Activated CD4-positive, alpha-beta T cell treated with anti-CD3 and anti-CD28 coated beads, Interleukin-2, Interleukin-6, amounts not matched to agents 100 ng/mL and 50 ng/mL, durations not matched to agents 16 hours and 8 hours (primary cell): ENCODE results near the gene MCF2L.

ENCODE experiments used
- DNase-seq: peaks from one replicate; pipeline ENCODE4 v3.0.0-alpha.2; 2020

MCF2L gene

DNA sequence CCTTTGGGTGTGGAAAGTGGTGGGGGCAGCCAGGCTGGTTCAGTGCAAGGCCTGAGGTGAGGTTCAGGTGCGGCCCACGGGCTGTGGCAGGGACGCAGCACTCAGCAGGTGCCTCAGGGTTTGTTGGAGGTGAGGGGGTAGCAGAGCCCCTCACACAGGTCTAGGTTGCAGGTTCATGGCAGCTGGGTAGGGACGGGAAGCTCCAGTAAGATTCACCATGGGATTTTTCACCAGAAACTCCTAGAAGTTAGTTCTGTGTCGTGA is 14.0 kb downstream of the MCF2L start:
- no peak for DNase-seq

DNA sequence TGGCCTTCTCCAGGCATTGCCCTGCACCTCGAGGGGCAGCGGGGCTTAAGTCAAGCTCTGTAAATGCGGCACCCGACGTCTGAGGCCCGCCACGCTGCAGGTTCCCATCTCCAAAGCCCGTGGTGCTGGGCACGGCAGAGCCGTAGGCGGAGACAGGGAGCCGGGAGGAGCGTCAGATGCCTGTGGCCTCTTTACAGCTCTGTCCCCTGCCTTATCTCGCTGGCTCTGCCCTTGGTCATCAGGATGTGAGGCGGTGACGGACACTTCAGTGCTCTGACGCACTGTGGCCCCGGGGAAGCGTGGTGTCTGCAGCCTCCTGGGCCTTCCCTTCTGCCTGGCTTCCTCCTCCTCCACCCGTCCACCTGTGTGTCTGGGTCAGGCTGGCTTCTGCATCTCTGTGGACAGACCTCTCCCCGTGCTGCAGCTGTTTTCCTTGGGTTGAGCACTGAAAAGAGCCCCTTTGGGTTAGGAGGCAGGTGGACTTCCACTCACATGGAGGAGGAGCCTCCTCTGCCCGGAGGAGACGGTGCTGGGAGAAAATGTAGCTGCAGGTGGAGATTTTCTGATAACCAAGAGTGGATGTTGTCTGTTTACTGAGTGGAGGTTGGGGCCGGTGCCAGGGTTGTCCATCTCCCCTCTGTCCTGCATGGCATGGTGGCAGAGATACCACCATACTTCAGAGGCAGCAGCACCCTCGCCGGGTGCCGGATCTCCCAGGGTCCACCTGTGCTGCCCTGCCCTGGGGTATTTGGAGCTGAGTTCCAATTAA is 14.6 kb downstream of the MCF2L start:
- no peak for DNase-seq

DNA sequence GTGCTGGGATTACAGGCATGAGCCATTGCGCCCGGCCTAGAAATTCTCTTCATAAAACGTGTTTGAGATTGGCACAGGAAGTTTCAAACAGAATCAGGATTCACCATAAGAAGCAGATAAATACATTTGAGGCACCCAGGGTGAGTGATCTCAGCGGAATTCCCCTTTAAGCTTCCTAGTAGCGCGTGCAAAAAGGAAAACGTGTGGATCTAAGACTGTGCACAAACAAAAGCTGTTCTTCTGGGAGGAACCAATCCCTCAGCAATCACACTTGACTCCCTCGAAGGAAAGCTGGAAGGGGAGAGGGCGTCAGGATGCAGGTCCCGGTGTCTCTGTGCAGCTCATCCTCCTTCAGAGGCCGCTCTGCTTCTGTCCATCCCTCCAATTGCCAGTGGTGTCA is 15.5 kb downstream of the MCF2L start:
- DNase-seq = no peak

DNA sequence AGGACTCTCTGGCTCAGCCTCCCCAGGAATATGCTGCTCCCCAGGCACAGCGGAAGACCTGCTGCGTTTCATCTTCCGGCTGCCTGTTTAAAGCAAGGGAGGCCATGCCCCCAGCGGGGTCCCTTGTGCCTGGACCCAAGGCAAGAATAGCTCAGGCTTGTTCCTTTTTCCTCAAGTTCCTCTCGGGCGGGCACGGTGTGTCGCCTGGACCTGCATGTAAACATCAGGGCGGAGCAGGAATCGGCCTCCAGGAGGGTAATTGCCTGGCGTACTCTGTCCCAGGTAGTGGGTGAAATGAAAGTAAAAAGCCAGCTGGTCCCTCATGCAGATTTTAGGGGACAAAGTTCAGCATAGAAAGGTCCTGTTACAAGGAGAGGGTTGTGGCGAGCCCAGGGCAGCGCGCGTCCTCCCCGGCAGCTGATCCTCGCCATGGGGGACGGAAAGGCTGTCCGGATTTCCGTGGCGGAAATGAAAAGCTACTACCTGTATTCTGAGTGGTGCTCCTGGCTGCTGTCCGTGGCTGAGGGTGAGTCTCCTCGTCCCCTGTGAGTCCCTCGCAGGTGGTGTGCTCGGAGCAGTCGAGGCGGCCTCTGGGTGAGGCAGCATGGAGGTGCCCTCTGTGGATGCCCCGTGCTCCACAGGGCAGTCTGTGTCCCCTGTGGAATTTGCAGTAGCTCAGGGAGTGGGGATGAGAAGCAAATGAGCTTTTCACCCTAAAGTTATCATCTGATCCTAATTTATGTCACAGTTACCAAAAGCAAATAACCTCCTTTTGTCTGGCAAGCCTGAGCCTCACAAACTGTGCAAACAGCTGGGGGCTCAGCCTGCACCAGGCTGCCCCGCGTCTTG is 16.2 kb downstream of the MCF2L start:
- no peak for DNase-seq

DNA sequence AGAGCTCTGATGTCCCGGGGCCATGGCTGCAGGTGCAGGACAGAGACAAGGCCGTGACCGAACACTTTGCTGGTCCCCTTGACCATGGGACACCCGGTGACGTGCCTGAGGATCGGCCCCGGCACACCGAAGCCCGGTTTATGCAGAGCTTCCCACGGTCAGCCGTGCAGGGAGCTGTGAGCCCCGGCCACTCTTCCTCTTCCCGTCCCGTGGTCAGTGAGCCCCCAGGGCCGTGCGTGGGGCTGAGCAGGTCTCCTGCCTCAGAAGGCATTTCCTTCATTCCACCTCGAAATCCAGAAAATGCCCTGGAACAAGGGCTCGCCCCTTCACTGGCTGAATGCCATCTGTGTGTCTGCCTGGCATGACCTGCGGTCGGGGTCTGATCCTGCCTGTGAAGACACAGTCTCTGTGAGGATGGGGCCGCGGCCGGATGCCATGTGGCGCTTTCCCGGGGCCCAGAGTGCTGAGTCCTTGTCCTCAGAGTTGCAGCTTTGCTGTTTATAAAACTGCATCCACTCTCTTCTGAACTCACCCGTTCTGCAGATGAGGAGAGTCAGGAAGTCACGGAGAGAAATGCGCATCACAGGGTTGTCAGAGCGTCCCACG is 16.9 kb downstream of the MCF2L start:
- DNase-seq = no peak

DNA sequence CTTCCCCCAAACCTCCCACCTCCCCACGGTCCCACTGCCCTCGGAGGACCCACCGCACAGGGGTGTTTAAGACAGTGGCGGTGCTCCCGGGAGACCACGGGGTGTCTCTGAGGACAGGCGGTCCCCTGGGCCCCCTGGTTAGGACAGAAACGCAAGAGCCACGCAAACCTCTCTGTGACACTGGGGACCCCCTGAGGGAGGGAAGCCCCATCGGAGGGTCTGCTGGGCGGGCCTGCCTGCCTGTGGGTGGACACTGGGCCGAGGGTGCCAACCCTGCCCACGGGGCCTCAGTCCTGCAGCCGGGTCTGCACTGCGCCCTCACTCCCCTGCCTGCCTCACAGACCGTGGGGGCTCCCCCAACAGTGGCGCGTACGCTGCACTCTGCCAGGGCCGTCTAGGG is 17.5 kb downstream of the MCF2L start:
- no peak for DNase-seq

DNA sequence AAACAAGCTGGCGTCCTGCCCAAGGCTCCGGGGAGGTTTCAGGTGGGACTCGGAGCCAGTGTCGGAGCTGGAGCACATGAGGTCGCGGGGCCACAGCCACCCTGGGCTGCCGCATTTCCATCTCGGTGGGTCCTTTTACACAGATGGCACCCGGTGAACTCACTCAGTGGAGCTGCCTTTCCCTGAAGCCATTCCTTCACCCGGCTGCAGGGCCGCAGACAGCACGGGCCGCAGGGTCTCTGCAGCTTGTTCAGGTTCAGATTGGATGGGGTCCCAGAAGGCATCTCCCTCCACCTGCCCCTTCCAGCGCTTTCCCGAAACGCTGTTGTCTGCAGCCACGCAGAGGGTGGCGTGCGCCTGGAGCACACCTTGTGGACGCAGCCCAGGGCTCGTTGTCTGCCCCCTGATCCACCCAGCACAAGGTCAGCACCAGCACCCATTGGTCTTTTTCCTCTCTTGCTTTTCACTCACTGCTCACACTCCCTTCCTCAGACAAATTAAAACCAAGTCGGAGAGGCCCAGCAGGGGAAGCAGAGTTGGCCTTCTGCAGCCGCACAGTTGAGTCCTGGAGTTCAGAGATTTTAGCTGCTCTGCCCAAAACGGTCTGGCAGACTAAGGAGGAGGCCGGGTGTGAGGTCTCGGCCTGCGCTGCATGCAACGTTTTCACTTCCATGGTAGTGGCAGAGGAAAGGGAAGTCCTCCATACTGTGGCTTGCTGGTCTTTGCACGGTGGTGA is 18.1 kb downstream of the MCF2L start:
- DNase-seq = no peak

DNA sequence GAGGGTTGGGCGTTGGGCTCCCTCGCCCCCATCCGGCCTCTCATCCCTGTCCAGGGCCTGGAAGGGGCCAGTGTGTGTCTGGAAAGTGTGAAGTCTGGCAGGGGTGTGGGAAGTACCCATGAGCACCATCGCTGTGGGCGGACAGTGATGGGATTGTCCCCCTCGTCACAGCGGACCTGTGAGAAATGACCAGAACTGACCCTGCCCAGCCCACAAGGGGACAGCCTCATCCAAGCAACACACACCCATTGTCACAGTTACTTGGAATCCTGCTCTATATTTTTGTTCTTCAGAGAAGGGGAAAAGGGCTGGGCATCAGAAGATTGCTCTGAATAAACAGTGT is 18.6 kb downstream of the MCF2L start:
- no peak for DNase-seq

DNA sequence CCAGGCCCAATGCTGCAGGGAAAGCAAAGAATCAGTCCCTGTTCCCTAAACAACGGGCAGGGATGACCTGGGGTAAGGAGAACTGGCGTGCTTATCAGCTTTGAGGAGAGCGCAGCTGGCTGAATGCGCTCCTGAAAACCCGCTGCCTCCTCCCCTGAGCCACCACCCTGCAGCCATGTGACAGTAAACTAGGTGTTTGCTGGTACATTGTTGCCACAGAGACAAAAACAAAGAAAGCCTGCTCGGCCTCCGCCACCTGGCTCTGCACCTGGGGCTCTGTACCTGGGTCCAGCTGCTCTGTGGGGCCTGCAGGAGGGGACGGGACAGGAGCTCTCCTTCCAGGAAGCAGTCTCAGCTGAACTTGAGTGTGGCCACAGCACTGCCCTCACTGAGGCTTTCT is 21.8 kb downstream of the MCF2L start:
- DNase-seq = no peak

DNA sequence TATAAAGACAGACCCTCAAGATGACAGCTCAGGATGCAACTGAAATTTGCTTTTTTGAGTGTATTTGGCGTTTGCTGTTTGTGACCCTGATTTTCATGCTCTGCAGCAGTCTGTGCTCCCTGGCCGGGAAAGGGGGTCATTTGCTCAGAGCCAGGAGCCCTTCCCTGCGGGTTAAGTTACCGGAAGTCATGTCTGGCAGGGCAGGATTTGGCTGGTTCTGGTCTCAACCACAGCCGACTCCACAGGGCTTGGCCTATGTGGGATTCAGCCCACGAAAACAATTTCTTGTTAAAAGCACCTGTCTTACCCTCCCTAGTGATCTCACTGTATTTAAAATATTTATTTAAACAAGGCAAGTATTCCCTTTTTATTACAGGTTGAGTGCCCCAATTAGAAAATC is 22.6 kb downstream of the MCF2L start:
- DNase-seq = no peak

DNA sequence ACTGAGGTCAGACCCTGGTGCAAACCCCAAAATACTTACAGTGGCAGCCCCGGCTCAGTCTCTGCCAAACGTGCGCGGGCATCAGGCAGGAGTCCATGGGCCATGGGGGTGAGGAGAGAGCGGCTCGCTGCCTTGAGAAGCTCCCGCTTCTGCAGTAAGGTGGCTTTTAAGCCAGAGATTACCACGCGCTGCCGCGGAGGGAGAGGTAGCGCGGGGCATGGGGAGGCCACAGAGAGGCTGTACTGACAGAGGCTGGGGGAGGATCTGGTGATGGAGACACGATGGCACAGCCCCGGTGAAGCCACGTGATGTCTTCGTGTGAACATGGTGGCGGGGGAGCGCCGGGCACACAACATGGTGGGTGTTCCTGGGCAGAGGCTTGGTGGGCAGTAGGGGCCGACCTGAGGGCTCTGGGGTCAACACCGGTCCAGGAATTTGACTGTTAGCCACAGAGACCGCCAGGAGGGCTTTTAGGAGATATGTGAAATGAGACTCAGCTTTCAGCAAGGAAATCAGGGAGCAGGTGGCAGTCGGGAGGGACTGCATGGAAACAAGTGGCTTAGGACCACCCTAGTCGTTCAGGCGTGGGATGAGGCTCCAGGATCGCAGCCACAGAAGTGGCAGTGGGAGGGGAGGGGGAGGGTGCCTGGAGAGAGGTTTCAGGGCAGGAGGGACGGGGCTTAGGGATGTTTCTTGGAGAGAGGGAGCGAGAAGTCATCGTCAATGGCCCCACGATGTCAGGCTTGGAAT is 24.1 kb downstream of the MCF2L start:
- no peak for DNase-seq

DNA sequence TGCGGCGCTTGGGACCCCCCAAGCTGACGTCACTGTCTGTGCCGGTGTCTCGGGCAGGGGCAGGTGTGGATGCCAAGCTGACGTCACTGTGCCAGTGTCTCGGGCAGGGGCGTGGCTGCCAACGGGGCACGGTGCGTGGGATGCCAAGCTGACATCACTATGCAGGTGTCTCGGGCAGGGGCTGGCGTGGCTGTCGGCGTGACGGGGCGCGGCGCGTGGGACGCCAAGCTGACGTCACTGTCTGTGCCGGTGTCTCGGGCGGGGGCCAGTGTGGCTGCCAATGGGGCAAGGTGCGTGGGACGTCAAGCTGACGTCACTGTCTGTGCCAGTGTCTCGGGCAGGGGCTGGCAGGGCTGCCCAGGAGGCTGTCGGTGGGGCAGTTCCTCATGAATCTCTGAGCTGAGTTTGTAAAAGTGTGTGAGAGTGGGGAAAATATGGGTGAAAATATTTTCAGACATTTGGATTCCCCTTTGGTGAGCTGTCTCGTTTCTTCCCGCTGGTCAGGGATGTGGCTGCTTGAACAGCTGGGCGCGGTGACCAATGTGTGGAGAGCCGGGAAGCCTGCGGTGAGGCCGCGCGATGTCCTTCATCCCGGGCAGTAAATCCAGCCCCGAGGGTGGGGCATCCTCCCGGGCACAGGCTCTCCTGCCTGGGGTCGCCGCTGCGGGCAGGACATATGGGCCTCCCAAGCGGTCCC is 25.2 kb downstream of the MCF2L start:
- DNase-seq = no peak

DNA sequence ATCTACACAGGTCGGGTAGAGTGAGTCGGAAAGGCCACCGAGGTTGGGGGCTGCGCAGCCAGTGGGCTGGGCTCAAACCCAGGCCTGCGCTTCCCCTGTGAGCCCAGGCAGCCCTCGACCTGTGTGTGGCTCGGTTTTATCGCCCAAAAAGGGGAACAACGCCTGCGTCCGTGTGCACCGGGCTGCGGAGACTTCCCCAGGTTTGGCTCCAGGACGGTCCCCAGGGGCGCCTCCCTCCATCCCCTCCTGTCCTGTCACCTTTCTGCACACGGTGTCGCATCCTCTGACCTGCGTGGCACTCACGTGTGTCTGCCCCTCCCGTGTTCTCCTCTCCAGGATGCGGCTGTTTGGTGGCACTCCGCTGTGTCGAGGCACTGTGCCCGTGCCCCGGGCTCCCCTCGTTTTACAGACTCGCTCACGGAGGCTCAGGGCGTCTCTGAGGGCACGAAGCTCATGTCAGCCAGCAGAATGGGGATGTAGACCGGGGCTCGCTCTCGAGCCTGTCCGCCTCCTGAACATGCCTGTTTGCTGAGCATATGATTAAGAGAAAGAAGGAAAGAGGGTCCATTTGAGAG is 25.9 kb downstream of the MCF2L start:
- no peak for DNase-seq

DNA sequence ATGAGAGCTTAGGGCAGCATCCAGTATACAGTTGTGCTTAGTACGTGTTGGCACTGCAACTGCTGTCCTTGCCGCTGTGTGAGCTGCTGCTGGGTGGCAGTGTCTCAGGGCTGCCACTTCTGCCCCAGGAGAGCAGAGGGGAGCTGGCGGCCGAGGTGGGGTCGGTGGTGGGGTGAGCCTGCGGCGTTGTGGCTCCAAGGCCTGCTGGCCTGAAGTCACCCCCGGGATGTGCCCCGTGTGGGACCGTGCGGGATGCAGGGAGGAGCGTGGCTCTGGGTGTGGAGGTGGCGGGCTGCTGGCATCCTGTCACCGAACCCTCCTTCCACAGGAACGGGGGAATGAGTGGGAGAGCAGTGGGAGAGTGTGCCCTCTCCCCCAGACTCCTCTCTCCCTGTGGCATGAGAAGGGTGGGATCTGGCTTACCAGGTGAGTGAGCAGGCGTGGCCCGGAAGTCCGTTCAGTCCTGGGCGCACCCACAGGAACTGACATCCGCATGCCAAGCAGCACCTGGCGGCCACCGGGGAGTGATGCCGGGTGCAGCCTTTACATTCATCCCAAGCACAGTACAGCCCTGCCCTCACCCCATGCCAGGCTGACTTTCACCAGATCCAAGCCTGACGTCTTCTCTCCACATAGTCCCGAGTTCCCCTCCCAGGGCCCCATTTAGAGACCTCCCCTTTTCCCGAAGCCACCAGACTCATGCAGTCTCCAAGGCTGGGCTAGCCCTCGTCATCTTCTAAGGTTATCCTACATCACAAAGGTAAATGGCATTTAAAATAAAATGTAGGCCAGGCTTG is 26.6 kb downstream of the MCF2L start:
- no peak for DNase-seq

DNA sequence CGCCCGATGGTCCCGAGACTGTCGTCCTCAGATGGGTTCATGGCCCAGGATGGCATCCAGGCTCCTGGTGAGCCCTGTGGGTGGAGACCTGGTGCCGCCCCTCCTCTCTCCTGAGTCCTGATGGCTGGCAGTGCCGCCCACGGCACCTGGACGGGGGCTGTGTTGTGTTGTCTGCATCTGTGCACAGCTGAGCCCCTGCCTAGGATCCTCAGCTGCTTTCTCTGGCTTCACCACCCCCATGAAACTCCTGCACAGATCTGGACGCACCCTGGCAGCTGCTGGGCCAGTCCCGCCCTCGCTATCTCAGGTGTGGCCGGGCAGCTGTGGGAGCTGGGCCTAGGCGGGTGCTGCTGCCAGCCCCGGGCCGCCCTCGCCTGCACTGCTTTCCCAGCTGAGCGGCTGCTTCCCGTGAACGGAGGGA is 27.7 kb downstream of the MCF2L start:
- DNase-seq = no peak

DNA sequence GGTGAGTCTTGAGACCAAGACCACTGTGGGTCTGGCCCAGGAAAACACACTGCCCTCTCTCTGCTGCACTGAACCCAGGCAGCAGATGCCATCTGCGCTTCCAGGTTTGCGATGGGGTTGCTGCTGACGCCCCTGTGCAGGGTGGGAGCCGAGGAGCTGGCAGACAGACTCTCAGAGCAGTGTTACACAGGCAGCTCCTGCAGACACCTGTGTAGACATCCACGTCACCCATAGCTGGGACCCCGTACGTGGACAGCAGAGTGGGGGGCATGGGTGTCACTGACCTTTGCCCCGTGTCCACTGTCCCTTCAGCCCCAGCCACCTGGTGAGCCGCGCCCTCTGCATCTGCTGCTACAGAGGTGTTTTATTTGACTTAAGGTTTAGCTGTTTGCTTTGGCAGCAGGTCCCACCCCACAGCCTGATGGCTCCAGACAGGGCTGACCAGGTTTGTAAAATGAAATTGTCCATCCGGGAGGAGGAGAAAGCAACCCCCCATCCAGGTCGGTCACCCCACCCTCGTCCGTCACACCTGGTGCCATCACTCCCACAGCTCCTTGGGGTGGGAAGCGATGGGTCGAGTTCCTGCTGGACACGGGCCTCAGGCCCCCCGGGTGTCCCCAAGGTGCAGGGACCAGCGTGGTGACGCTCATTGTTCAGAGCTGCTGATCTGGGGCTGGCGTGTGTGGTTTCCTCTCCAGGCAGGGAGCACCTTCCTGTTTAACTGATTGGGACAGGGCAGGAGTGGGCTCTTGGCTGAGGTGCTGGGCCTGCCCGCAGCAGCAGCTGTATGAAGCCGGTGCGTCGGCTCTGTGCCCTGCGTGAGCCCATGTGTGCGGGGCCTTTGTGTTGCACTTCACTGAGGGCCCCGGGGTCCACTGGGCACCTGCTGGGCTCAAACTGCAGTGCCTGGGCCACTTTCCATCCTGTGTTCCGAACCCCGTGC is 28.4 kb downstream of the MCF2L start:
- DNase-seq = no peak

DNA sequence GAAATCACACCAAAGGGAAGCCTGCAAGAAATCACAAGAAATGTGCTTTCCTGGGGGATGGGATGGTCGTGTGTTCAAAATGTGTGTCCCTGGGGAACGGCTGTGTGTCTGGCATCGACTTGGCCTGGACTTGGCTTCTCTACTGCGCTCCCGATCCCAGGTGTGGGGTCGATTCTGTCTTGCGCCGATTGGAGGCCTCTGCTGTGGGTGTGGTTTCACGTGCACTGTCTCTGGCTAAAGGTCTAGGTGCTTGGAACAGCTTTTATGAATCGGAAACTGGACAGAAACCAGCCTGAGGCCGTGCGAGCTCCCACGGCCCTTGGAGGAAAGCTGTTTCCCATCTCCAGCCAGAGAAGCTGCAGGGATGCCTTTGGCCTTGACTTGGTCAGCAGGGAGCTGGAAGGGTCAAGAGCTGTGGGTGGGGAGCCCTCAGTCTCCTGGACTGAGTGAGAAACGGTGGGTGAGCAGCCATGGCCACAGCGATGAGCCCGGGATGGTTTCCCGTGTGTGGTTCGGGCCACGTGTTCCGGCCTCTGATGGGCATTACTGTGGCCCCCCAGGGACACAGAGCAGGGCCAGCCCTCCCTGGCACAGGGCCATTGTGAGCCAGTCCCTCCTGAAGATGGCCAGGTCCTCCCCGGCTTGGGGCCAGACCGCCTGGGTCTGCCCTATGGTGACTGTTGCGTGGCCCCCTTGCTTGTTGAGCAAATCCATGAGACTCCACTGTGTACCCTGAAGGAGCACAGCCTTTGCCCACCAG is 29.7 kb downstream of the MCF2L start:
- DNase-seq = no peak

DNA sequence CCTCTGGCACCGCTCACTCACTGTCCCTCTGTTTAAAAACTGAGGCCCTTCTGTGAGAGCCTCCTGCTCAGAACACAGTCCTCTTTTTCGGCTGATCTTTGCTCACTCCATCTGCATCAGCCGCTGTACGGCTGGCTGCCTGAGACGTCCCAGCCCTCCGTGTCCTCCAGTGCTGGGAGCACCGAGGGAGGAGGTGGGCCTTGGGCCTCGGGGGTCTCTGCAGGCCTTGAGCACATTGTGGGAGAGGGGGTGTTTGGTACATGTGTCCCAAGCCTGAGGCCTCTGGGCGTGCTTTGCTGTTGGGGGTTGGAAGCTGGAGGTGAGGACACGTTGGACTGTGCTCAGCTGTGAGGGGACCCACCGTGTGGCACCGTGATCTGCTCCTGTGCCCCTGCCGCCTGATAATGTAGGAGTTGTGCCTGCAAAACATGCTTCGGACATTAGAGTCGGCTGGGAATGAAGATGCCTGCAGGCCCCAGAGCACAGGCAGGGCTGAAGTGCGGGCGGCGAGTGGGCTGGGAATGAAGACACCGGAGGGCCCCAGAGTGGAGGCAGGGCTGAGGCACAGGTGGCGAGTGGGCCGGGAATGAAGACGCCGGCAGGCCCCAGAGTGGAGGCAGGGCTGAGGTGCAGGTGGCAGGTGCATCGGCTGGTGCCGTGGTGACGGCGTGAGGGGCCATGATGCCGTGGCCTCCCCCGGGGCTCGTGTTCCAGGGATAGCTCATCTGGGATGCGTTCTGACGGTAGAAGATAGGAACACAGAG is 30.6 kb downstream of the MCF2L start:
- no peak for DNase-seq
